HCT116 (cell line): Measurements from ENCODE around the gene CDC14B. TPM values are rescaled to one million over a fixed set of nuclear protein-coding genes. Genes with fewer than 3 reads are reported as not detected.
A peak's percentile ranks its signal among the peaks of the same experiment; 100 is the strongest.

ENCODE experiments used
- ATAC-seq: fragments of 200-7000 bp; cut with Tn5 transposase; 2 replicates; pipeline ENCODE4 v1.9.1; 2020; ENCODE audit warnings: mild to moderate bottlenecking, moderate library complexity
- BruUV-seq: library from RNA; stranded (reverse); fragments of 400-500 nt; replicated peaks from 2 replicates; lab custom pipeline; 2021; lab: Mats Ljungman, UMichigan
- CTCF ChIA-PET: fragments of 300-600 bp; sonication (Branson Sonifier 250); formaldehyde crosslinking; loops from one replicate; lab custom pipeline; 2021; ENCODE audit warnings: antibody characterized with exemption; lab: Charles Lee
- POLR2A ChIA-PET: fragments of 300-600, 350-600 bp; sonication (Branson Sonifier 250); formaldehyde crosslinking; loops from one replicate; lab custom pipeline; 2021; ENCODE audit warnings: antibody characterized with exemption; lab: Charles Lee
- RAD21 ChIA-PET, 2 experiments: fragments of 300-600 bp; sonication (Branson Sonifier 250); formaldehyde crosslinking; loops; one replicate each; lab custom pipeline; 2023; ENCODE audit warnings: low total read pairs in 2 of 2; ENCODE audit not compliant: uncharacterized antibody in 2 of 2, unreplicated experiment in 2 of 2, low non-redundant PET in 1 of 2; lab: Charles Lee
- DNase-seq: peaks from one replicate; pipeline ENCODE4 v3.0.0-alpha.2; 2010; ENCODE audit warnings: low read depth, low spot score
- H2AFZ ChIP-seq: fragments of 200-600 bp; shearing (Covaris generic), sonication (generic); 2 replicates; pipeline ENCODE4 v1.6.1; 2017; ENCODE audit warnings: low read depth, mixed run types, mixed read lengths, antibody characterized with exemption, low read length; ENCODE audit not compliant: poor library complexity, severe bottlenecking
- H3K27ac ChIP-seq: 2 replicates; pipeline ENCODE4 v1.5.1; 2012; ENCODE audit warnings: low read depth, low read length
- H3K27me3 ChIP-seq: fragments of 200-600 bp; sonication (generic); 2 replicates; pipeline ENCODE4 v1.6.1; 2016; ENCODE audit warnings: mixed run types, low read length, mixed read lengths; ENCODE audit not compliant: insufficient read depth
- H3K36me3 ChIP-seq, 2 experiments: fragments of 200-500 bp in 1 of 2; fragments of 200-600 bp in 1 of 2; sonication (Bioruptor generic) in 1 of 2; sonication (generic) in 1 of 2; 2 replicates each; pipeline versions ENCODE4 v1.5.1 to v1.6.1; 2014 to 2016; ENCODE audit warnings: low read length in 2 of 2, inconsistent platforms in 1 of 2, mixed read lengths in 1 of 2, mixed run types in 1 of 2; ENCODE audit not compliant: insufficient read depth in 2 of 2, control insufficient read depth in 1 of 2
- H3K4me1 ChIP-seq, 2 experiments: fragments of 200-600 bp in 1 of 2; sonication (generic) in 1 of 2; 2 replicates each; pipeline versions ENCODE4 v1.5.1 to v1.6.1; 2012 to 2017; ENCODE audit warnings: low read length in 2 of 2, inconsistent platforms in 1 of 2, mild to moderate bottlenecking in 1 of 2, mixed read lengths in 1 of 2, mixed run types in 1 of 2, moderate library complexity in 1 of 2; ENCODE audit not compliant: insufficient read depth in 2 of 2, control insufficient read depth in 1 of 2
- H3K4me2 ChIP-seq: fragments of 200-600 bp; sonication (generic); 2 replicates; pipeline ENCODE4 v1.6.1; 2017; ENCODE audit warnings: mixed run types, low read length, mixed read lengths
- H3K4me3 ChIP-seq, 2 experiments: fragments of 200-600 bp in 1 of 2; sonication (generic) in 1 of 2; replicated peaks in 1 of 2; 2 replicates each; pipeline ENCODE4 v1.5.1; 2011 to 2016; ENCODE audit warnings: low read length in 2 of 2, control low read depth in 1 of 2, low read depth in 1 of 2, mild to moderate bottlenecking in 1 of 2, mixed read lengths in 1 of 2, mixed run types in 1 of 2
- H3K79me2 ChIP-seq: fragments of 200-600 bp; sonication (generic); 2 replicates; pipeline ENCODE4 v1.6.1; 2017; ENCODE audit warnings: mild to moderate bottlenecking, mixed run types, low read length, moderate library complexity, mixed read lengths; ENCODE audit not compliant: insufficient read depth
- H3K9ac ChIP-seq: fragments of 200-600 bp; sonication (generic); 2 replicates; pipeline ENCODE4 v1.6.1; 2016; ENCODE audit warnings: low read length, mixed read lengths
- H3K9me2 ChIP-seq: fragments of 200-600 bp; sonication (generic), shearing (Covaris generic); 2 replicates; pipeline ENCODE4 v1.6.1; 2017; ENCODE audit warnings: mixed run types, mild to moderate bottlenecking, moderate library complexity; ENCODE audit not compliant: insufficient read depth
- H3K9me3 ChIP-seq, 2 experiments: fragments of 200-500 bp in 1 of 2; fragments of 200-600 bp in 1 of 2; sonication (Bioruptor generic) in 1 of 2; sonication (generic) in 1 of 2; 2 replicates each; pipeline ENCODE4 v1.6.1; 2014 to 2017; ENCODE audit warnings: low read length in 2 of 2, mixed read lengths in 2 of 2, inconsistent platforms in 1 of 2, low read depth in 1 of 2, mild to moderate bottlenecking in 1 of 2, mixed run types in 1 of 2, moderate library complexity in 1 of 2; ENCODE audit not compliant: control insufficient read depth in 1 of 2, insufficient read depth in 1 of 2
- H4K20me1 ChIP-seq: fragments of 200-600 bp; sonication (generic), shearing (Covaris generic); 2 replicates; pipeline ENCODE4 v1.6.1; 2017; ENCODE audit warnings: mixed run types, mild to moderate bottlenecking, moderate library complexity; ENCODE audit not compliant: insufficient read depth
- CBX3 ChIP-seq: IDR thresholded peaks from 2 replicates; pipeline ENCODE4 v1.6.1; 2012; ENCODE audit warnings: low read depth
- EGR1 ChIP-seq: IDR thresholded peaks from 2 replicates; pipeline ENCODE4 v1.6.1; 2012; ENCODE audit warnings: low read depth
- ELF1 ChIP-seq: IDR thresholded peaks from 2 replicates; pipeline ENCODE4 v1.6.1; 2012; ENCODE audit warnings: low read depth, borderline replicate concordance
- EZH2 ChIP-seq: fragments of 200-600 bp; sonication (generic); IDR thresholded peaks from 2 replicates; pipeline ENCODE4 v1.6.1; 2017; ENCODE audit warnings: antibody characterized with exemption, mixed run types
- EZH2phosphoT487 ChIP-seq: fragments of 200-600 bp; IDR thresholded peaks from 2 replicates; pipeline ENCODE4 v1.6.1; 2018; ENCODE audit warnings: antibody characterized with exemption, borderline replicate concordance
- JUND ChIP-seq: IDR thresholded peaks from 2 replicates; pipeline ENCODE4 v1.6.1; 2012
- MAX ChIP-seq: IDR thresholded peaks from 2 replicates; pipeline ENCODE4 v1.6.1; 2012
- POLR2A ChIP-seq: IDR thresholded peaks from 2 replicates; pipeline ENCODE4 v1.7.0; 2011; ENCODE audit warnings: borderline replicate concordance; ENCODE audit not compliant: insufficient read depth, insufficient read length; ENCODE audit errors: extremely low read depth
- RAD21 ChIP-seq: IDR thresholded peaks from 2 replicates; pipeline ENCODE4 v1.6.1; 2012; ENCODE audit warnings: low read depth, mild to moderate bottlenecking
- SP1 ChIP-seq: IDR thresholded peaks from 2 replicates; pipeline ENCODE4 v1.6.1; 2012; ENCODE audit warnings: low read depth
- TCF7L2 ChIP-seq: IDR thresholded peaks from 2 replicates; pipeline ENCODE4 v1.7.0; 2011; ENCODE audit warnings: borderline replicate concordance, inconsistent platforms; ENCODE audit not compliant: insufficient read depth, insufficient read length; ENCODE audit errors: extremely low read depth
- YY1 ChIP-seq: IDR thresholded peaks from 2 replicates; pipeline ENCODE4 v1.6.1; 2011; ENCODE audit warnings: low read length, low read depth, moderate library complexity, mild to moderate bottlenecking; ENCODE audit not compliant: insufficient replicate concordance; ENCODE audit errors: extremely low read depth
- ZBTB33 ChIP-seq: IDR thresholded peaks from 2 replicates; pipeline ENCODE4 v1.6.1; 2011; ENCODE audit warnings: mild to moderate bottlenecking, low read length, moderate library complexity; ENCODE audit not compliant: insufficient replicate concordance; ENCODE audit errors: extremely low read depth
- ZFX ChIP-seq: fragments of 450-650 bp; IDR thresholded peaks from 2 replicates; pipeline ENCODE4 v1.6.1; 2017
- ZNF274 ChIP-seq: fragments of 200-500 bp; sonication (Bioruptor generic); IDR thresholded peaks from 2 replicates; pipeline ENCODE4 v1.6.1; 2014; ENCODE audit warnings: mild to moderate bottlenecking, low read depth, low read length, inconsistent platforms
- intact Hi-C: fragments of 100-400 bp; cut with micrococcal nuclease; formaldehyde crosslinking; loops from 2 replicates; pipeline ENCODE4 v1.10.0; 2022
- total RNA-seq: library from RNA; stranded (reverse); gene quantifications from one replicate; pipeline ENCODE4 v1.2.1, GENCODE V29; 2021; ENCODE audit not compliant: unreplicated experiment
- TF ChIP-seq, protein P1 (sequence below): IDR thresholded peaks from 2 replicates; pipeline ENCODE4 v1.6.1; 2012; ENCODE audit warnings: low read depth

The CDC14B gene
- total RNA-seq, 1 experiment from 2014 or later: 21.6 TPM

GRCh38 chr9:96654450-96655197, 35.0 kb upstream of the CDC14B start:
- Histone ChIP-seq H3K9ac (peak overlapping the region; percentile 71), H3K36me3 (peaks cover 4 to 8% of the 10 kb centered on the region in 2 experiments; a peak in 2 of 4 replicates), H2AFZ (peak overlapping the region; percentile 38), H3K9me3 (no peaks in the 10 kb centered on the region), H3K4me1 (peaks cover 5 to 22% of the 10 kb centered on the region in 2 experiments; a peak in 3 of 4 replicates), H3K79me2 (no peaks in the 10 kb centered on the region), H3K27me3 (no peaks in the 10 kb centered on the region), H3K4me3 (peak overlapping the region; percentile 47 to 65), H3K9me2 (no peaks in the 10 kb centered on the region), H3K27ac (peak overlapping the region; percentile 91), H3K4me2 (peak overlapping the region; percentile 91), H4K20me1 (no peaks in the 10 kb centered on the region)
- POLR2A ChIA-PET: no interaction called here
- ATAC-seq (peak; percentile 76), DNase-seq (peak; percentile 54)
- BruUV-seq: no TSS peak
- CTCF ChIA-PET: no interaction called here
- RAD21 ChIA-PET: interaction anchor here in 1 of 2 experiments (1.0 kb wide), 1 partner anchor 212 kb away, joined by 4 read pairs; no protein-coding TSS in a partner anchor
- intact Hi-C loops: loop anchor here (1.0 to 5.0 kb wide), 2 partner anchors 234 to 327 kb away; no protein-coding TSS in a partner anchor
- TF ChIP-seq ZBTB33: no peak
- TF ChIP-seq MAX: peak; percentile 25; the same call in 1 of the 2 replicates
- no peak for TF ChIP-seq YY1
- no peak for TF ChIP-seq ZNF274
- TF ChIP-seq EZH2: no peak
- peak; percentile 83; the same call in 1 of the 2 replicates for TF ChIP-seq ZFX
- TF ChIP-seq RAD21: no peak
- no peak for TF ChIP-seq ELF1
- no peak for TF ChIP-seq POLR2A
- TF ChIP-seq TCF7L2: no peak
- no peak for TF ChIP-seq JUND
- TF ChIP-seq EZH2phosphoT487: no peak
- peak; percentile 84 for TF ChIP-seq EGR1
- TF ChIP-seq CBX3: no peak
- no peak for TF ChIP-seq SP1
- TF ChIP-seq, protein P1, sequence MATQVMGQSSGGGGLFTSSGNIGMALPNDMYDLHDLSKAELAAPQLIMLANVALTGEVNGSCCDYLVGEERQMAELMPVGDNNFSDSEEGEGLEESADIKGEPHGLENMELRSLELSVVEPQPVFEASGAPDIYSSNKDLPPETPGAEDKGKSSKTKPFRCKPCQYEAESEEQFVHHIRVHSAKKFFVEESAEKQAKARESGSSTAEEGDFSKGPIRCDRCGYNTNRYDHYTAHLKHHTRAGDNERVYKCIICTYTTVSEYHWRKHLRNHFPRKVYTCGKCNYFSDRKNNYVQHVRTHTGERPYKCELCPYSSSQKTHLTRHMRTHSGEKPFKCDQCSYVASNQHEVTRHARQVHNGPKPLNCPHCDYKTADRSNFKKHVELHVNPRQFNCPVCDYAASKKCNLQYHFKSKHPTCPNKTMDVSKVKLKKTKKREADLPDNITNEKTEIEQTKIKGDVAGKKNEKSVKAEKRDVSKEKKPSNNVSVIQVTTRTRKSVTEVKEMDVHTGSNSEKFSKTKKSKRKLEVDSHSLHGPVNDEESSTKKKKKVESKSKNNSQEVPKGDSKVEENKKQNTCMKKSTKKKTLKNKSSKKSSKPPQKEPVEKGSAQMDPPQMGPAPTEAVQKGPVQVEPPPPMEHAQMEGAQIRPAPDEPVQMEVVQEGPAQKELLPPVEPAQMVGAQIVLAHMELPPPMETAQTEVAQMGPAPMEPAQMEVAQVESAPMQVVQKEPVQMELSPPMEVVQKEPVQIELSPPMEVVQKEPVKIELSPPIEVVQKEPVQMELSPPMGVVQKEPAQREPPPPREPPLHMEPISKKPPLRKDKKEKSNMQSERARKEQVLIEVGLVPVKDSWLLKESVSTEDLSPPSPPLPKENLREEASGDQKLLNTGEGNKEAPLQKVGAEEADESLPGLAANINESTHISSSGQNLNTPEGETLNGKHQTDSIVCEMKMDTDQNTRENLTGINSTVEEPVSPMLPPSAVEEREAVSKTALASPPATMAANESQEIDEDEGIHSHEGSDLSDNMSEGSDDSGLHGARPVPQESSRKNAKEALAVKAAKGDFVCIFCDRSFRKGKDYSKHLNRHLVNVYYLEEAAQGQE: no peak
